ENCODE results near the gene IQSEC3.

IQSEC3 gene

DNA sequence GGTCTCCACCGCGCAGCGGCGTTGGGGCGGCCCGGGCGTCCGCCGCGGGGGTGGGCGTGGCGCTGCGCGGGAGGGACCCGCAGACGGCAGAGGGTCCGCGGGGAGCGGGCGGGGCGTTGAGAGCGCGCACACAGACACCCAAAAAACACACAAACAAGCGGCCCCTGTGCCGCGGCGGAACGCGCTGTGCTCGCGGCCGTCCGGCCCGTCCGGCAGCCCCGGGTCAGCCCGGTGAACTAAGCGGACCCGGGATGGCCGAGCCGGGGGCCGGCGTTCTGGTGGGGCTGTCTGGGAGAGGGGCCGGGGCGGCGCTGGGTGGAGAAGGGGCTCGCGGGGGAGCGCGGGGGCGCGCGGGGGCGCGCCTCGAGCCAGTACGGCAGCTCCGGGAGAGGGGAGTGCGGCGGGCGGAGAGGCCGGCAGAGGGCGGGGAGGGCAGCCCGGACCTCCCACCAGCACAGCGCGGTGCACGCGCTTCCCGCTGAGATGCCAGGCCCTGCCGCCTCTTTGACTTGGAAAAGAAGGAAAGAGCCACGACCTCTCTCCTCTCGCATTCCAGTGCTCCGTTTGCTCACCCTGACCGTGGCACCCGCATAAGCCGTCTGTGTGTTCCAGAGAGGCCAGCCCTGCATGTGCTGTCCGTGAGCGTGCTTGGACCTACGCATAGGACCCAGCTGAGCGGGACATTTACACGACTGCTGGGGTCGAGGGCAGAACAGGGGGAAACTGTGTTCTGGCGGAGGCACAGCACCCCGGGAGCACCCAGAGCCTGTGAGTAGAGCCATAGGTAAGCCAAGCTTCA lies 137.1 kb downstream of the IQSEC3 start:
- H3K27ac Mint-ChIP-seq: no peak overlapping the region
- no peaks in the 10 kb centered on the region for H3K9me3 Mint-ChIP-seq
- H3K4me3 Mint-ChIP-seq: peak overlapping the region; percentile 73 to 84 (median 79)
- H3K4me1 Mint-ChIP-seq: peaks cover 17% of the 10 kb centered on the region
- no peaks in the 10 kb centered on the region for H3K36me3 Mint-ChIP-seq (ENCODE audit: low read depth)
- TF ChIP-seq, protein P1, sequence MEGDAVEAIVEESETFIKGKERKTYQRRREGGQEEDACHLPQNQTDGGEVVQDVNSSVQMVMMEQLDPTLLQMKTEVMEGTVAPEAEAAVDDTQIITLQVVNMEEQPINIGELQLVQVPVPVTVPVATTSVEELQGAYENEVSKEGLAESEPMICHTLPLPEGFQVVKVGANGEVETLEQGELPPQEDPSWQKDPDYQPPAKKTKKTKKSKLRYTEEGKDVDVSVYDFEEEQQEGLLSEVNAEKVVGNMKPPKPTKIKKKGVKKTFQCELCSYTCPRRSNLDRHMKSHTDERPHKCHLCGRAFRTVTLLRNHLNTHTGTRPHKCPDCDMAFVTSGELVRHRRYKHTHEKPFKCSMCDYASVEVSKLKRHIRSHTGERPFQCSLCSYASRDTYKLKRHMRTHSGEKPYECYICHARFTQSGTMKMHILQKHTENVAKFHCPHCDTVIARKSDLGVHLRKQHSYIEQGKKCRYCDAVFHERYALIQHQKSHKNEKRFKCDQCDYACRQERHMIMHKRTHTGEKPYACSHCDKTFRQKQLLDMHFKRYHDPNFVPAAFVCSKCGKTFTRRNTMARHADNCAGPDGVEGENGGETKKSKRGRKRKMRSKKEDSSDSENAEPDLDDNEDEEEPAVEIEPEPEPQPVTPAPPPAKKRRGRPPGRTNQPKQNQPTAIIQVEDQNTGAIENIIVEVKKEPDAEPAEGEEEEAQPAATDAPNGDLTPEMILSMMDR (IDR thresholded peaks at IDR 0.05; ENCODE audit: unreplicated experiment in 3 of 3): peak; percentile 17 to 42 (median 37)
- H3K27me3 Mint-ChIP-seq (ENCODE audit: low read depth): peaks cover 45% of the 10 kb centered on the region

- Mint-ChIP-seq H3K27me3 (ENCODE audit: low read depth) (peaks cover 42% of the 10 kb centered on the region), H3K36me3 (ENCODE audit: low read depth) (no peaks in the 10 kb centered on the region), H3K27ac (no peak overlapping the region), H3K9me3 (no peaks in the 10 kb centered on the region), H3K4me1 (peaks cover 20% of the 10 kb centered on the region), H3K4me3 (peak overlapping the region; percentile 73 to 84 (median 79))
- TF ChIP-seq, protein P1 (IDR thresholded peaks at IDR 0.05; ENCODE audit: unreplicated experiment in 3 of 3): no peak
These were observed 137.7 kb downstream of the IQSEC3 start for GRCh38 chr12:204261-204678.

DNA sequence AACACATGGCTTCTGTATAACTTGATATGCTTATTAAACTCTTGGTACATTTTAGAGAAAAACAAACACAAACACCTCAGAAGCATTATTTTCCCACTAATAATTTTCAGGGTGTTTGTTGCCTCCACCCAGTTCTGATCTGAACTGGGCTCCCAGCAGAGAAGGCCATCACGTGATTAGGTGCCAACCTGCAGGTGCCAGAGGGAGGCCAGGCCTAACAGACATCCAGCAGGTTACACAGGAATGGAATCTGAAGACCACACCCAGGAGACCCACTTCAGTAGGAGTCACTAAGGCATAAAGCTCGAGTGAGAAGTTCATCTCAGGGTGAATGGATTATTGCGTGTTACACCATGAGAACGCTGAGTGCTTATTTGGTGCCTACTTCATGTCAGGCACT lies 138.5 kb downstream of the IQSEC3 start:
- Mint-ChIP-seq H3K27me3 (ENCODE audit: low read depth) (peaks cover 36% of the 10 kb centered on the region), H3K27ac (no peak overlapping the region), H3K36me3 (ENCODE audit: low read depth) (no peaks in the 10 kb centered on the region), H3K9me3 (no peaks in the 10 kb centered on the region), H3K4me1 (peaks cover 15% of the 10 kb centered on the region), H3K4me3 (peak overlapping the region in 2 of 3 experiments; percentile 22 to 70)
- TF ChIP-seq, protein P1 (IDR thresholded peaks at IDR 0.05; ENCODE audit: unreplicated experiment in 3 of 3): no peak

GRCh38 chr12:206746-207440 lies 140.3 kb downstream of the IQSEC3 start:
- H3K27me3 Mint-ChIP-seq (ENCODE audit: low read depth): peaks cover 34% of the 10 kb centered on the region
- H3K27ac Mint-ChIP-seq: no peak overlapping the region
- H3K4me1 Mint-ChIP-seq: peaks cover 29% of the 10 kb centered on the region
- H3K4me3 Mint-ChIP-seq: no peak overlapping the region
- TF ChIP-seq, protein P1 (IDR thresholded peaks at IDR 0.05; ENCODE audit: unreplicated experiment in 3 of 3): no peak
- H3K36me3 Mint-ChIP-seq (ENCODE audit: low read depth): no peaks in the 10 kb centered on the region
- no peaks in the 10 kb centered on the region for H3K9me3 Mint-ChIP-seq

GRCh38 chr12:207804-208203 lies 141.2 kb downstream of the IQSEC3 start:
- Mint-ChIP-seq H3K27ac (no peak overlapping the region), H3K27me3 (ENCODE audit: low read depth) (peaks cover 29% of the 10 kb centered on the region), H3K4me1 (peaks cover 26% of the 10 kb centered on the region), H3K36me3 (ENCODE audit: low read depth) (no peaks in the 10 kb centered on the region), H3K9me3 (no peaks in the 10 kb centered on the region), H3K4me3 (no peak overlapping the region)
- TF ChIP-seq, protein P1 (IDR thresholded peaks at IDR 0.05; ENCODE audit: unreplicated experiment in 3 of 3): no peak
